DND-41 (cell line): ENCODE measurements around the gene GOLGA6L26.
"Not testable (repeated sequence)": the region's sequence is repeated elsewhere in the genome, so short reads cannot be mapped to it uniquely, and the experiment has no call there.

Source experiments
- CTCF ChIP-seq: IDR thresholded peaks from 2 replicates; pipeline ENCODE4 v1.5.1; 2012; ENCODE audit warnings: borderline replicate concordance, low read length, moderate library complexity, mild to moderate bottlenecking; ENCODE audit not compliant: poor library complexity, severe bottlenecking; ENCODE audit errors: extremely low read depth
- EZH2 ChIP-seq: IDR thresholded peaks from 3 replicates; pipeline ENCODE4 v1.6.1; 2012; ENCODE audit warnings: borderline replicate concordance, low read depth, mild to moderate bottlenecking, moderate library complexity, low read length, inconsistent platforms; ENCODE audit not compliant: severe bottlenecking

- TF ChIP-seq EZH2, CTCF: not testable (repeated sequence)
These were observed 39.0 kb upstream of the GOLGA6L26 start for GRCh38 chr15:23372891-23373600.
